NCI-H2227 (cell line): ENCODE measurements around the gene DNAH8.
A peak's percentile ranks its signal among the peaks of the same experiment; 100 is the strongest.

ENCODE experiments used
- DNase-seq: peaks from one replicate; lab custom pipeline; 2025; ENCODE audit not compliant: unreplicated experiment; lab: John Stamatoyannopoulos, UW

The DNAH8 gene

DNA sequence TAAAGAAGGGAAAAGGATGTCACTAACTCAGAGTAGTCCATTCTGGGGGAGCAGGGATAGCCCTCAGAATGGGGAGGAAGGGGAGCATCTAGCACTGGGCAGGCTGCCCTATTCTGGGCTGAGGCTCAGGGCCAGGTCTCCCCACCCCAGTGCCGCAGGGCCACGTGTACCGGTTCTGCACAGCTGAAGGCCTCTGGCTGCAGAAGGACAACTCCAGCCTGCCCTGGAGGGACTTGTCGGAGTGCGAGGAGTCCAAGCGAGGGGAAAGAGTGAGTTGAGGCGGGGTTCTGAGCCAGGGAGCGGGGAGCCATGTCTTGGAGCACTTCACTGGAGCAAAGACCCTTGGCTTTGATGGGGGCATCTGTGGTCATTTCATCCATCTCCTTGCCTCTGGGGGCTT, 350.4 kb downstream of the DNAH8 start:
- DNase-seq: no peak

DNA sequence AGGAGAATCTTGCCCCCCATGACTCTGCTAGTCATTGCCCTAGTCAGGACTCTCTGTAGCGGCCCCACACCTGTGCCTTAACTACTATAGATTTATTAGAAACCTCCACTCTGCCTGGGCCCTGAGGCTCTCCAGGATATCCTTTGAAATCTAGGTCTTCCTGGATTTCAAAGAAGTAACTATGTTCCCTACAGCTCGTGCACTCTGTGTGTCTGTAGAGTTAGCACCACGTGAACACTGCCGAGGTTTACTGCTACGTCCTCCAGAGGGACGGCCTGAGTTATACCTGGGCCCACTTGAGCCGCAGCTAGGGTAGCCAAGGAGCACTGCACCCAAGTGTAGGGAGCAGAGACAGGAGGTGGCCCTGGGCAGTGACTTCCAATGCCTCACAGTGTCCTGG, 353.3 kb downstream of the DNAH8 start:
- DNase-seq: no peak

DNA sequence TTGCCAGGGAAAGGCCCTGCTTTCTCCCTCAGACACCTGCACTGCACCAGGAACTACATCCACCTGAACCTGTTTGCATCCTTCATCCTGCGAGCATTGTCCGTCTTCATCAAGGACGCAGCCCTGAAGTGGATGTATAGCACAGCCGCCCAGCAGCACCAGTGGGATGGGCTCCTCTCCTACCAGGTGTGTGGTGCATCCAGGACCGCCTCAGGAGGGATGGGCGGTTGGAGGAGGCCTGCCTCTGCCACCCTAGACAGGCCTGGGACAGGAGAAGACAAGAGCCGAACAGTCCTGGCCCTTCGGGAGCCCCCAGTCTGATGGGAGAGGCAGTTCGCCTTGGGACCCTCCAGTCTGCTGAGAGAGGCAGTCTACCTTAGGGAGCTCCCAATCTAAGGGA, 357.7 kb downstream of the DNAH8 start:
- DNase-seq: no peak

DNA sequence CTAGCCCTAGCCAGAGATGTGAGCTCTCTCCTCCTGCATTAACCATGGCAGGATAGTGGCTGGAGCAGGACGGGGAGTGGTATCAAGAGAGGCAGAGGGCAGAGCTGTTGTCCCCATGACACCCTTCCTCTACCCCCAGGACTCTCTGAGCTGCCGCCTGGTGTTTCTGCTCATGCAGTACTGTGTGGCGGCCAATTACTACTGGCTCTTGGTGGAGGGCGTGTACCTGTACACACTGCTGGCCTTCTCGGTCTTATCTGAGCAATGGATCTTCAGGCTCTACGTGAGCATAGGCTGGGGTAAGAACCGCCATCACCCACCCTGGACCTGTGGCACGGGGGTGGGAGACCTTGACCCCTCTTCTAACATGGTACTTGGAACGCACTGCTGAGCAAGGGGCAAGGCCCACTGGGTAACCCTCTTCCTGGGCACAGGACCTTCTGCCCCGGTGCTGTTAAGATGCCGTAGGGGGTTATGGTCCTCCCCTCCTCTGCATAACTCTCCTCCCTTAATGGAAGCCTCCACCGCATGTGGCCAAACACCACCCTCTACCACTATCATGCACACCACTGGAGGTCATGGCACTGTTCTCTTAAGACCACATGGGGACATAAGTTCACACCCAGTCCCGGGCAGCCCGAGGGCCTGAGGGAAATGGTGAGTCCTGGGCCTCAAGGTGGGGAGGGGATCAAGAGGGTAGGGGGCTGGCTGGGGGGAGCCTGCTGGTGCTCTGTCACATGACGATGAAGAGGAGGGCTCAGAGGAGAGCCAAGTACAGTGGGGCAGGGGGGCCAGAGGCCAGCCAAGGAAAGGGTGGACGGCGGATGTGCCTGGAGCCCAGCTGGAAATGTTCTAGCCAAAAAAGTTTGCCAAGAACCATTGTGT, 358.6 kb downstream of the DNAH8 start:
- no peak for DNase-seq

DNA sequence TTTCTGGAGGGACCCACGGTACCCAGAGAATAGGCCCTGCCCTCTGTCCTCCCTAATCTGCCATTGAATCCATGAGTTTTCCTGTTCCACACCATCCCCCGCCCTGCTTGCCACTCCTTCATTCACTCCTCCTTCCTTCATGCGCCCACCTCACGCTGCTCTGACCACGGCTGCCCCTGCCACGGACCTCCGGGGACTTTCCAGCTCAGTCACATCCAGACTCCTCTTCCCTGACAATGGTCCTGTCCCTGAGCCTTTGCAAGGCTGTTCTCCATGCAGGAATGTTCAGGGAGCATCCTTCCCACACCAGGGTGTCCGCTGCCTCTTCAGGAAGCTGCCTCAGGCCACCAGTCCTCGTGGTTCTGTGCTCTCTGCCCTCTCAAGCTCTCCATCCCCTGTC, 359.4 kb downstream of the DNAH8 start:
- DNase-seq: no peak

DNA sequence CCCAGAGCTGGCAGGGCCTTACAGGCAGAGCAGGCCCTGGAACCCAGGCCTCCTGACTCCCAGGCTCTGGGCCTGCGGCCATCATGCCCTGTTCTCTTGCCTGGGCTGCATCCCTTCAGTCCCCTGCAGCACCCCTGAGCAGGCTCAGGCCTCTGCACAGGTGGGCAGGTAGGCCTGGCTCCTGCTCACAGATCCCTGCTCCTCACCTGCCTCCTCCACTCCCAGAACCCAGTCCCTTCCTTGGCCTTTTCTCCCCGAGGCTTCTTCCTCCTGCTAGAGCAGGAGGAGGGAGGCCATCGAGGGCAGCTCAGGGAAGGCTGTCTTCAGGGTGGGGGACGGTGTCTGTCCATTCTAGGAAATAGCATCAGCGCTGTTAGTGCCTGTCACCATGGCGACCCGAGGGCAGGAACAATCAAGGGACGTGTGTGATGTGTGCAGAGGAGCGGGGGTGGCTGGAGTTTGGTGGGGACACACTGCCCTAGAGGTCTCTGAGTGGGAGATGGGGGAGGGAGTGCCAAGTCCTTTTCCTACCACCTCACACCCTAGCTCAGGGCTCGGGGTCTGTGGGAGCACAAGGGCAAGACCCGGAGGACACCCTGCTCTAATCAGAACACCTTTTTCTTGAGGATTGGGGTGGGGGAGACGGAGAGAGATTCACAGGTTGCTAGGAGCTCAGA, 360.0 kb downstream of the DNAH8 start:
- peak; percentile 23 for DNase-seq

DNA sequence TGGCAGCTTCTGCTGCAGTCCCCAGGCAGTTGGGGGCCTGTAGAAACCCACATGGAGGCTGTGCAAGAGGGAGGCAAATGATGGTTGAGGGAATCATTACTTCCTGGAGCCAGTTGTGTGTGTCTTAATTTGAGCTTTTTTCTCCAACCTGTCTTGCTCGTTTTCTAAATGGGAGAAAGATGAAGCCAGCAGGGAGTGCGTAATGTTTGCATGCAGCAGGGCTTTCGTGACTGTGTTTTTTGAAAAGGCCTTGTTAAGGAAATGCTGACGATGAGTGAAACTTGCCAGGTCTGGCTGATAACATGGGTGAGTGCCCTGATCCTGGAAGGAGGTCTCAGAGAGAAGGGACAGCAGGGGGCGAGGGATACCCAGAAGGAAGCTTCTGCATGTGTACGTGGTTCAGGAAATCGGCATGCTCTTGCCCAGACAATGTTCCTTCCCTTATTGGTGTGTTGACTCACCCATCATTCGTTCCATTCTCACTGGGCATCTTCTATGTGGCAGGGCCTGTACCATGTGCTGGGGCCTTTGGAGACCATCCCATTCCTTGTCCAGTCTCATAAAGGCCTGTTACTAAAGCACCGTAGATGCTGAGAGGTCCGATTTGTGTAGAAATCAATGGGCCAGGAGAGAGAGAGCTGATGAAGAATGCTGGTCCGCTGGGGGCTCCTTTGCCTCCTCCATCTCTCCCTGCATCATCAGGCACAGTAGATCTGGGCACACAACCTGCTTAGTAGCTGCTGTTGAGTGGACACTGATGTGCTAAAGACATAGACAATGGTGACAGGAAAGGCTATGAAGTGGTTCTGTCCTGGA, 360.9 kb downstream of the DNAH8 start:
- DNase-seq: no peak

DNA sequence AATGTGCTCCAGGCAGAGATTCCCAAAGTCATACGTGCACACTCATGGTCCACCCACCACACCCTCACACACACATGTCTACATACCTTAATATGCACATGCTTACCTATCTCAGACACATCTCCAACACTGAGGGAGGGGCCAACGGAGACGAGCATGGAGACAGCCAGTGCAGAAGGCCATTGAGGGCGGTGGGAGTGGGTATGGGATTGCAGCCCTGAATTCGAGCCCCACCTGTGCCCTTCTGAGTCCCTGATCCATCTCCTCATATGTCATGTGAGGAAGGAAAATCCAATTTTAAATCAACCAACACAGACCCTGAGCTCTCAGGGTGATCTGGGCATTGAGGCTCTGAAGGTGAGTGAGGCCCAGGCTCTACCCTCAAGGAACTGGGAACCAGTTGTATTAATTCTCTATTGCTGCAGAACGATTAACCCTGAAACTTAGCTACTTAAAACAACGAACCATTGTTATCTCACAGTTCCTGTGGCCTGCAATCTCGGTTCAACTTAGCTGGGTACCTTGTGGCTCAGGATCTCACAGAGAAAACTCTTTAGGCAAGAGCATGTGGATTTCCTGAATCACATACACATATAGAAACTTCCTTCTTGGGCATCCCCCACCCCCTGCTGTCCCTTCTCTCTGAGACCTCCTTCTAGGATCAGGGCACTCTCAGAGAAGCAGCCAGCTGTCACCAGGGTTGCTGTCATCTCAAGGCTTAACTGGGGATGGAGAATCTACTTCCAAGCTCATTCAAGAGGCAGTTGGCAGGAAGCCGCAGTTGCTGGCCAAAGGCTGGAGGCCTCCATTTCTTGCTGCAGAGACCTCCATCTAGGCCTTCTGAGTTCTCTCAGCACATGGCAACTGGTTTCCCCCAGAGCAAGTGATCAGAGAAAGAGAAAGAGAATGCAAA, 361.8 kb downstream of the DNAH8 start:
- no peak for DNase-seq

DNA sequence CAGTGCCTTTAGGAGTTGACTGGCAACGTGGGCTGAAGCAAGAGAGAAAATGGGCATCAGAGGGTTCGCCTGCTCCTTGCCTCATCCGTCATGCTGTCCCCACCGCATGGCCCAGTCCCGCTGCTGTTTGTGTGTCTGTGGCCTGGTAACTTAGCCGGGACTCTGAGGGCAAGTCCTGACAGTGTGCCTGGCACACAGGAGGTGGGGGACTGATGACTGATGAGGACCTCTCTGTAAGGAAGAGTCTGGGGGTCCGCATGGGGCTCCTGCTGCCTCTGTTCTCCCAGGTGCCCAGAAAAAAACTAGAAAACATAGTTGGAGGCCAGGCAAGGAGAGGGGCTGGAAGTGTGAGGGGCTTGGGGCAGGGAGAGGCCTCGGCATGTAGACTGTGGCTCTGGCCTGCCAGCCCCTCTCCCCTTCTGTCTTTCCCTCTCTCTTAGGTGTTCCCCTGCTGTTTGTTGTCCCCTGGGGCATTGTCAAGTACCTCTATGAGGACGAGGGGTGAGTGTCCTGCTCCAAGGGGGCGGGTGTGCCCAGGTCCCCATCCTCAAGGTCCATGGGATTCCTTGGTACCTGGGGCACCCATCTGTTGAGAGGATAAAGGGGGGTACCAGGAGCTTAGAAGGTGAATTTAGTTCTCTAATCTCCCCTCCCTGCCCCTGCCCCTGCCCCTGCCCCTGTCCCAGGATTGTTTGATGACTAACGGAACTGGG, 362.9 kb downstream of the DNAH8 start:
- no peak for DNase-seq

DNA sequence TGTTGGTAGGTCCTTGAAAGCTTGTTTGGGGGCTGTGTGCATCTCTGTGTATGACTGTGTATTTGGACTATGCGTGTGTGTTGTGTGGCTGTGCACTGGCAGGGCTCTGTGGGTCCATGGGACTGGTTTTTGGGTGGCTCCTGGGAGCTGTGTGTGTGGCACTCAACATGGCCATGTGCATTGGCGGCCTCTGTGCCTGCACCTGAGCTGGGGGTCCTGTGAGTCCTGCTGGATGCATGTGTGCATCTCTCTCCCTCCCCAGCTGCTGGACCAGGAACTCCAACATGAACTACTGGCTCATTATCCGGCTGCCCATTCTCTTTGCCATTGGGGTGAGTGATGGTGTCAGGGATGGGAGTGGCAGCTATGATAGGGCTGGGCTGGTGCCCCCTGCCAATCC, 363.6 kb downstream of the DNAH8 start:
- DNase-seq: no peak

DNA sequence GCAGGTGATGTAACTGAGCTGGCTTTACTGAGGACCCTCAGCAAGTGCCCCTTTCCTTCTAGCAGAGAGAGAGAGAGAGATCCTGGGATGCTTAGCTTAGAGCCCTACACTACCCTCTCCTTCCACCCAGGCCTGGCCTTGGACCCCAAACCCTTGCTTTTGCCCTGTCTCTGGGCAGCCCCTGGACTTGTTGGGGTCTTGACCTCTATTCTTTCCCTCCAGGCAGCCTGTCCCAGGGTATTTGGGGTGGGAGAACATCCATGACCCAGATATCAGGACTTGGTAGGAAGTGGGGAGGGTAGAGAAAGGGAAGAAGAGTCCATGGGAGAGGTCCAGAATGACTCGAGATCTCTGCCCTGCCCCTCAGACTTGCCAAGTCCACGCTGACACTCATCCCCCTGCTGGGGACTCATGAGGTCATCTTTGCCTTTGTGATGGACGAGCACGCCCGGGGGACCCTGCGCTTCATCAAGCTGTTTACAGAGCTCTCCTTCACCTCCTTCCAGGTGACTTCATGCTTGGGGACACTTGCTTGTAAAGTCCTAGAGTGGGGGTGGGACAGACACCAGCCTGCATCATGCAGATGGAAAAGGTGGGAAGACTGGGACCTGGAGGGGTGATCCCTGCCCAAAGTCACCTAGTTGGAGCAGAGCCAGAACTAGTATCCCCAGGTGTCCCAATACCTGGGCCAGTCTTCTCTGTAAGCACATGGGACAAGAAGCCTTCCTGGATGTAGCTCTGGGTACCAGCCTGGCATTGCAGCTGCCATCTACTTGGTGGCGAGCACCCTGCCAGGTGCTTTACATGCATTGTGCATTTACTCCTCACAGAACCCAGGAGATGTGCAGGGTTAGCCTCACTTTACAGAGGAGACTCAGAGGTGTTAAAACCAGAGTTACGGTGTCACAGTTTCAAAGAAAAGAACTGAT, 364.4 kb downstream of the DNAH8 start:
- no peak for DNase-seq
